NT2/D1 (cell line): ENCODE data around the gene CEP290.

Experiments
- DNase-seq: peaks from one replicate; pipeline ENCODE4 v3.0.0-alpha.2; 2011; ENCODE audit warnings: low read depth, low spot score
- H3K27me3 ChIP-seq: 2 replicates; pipeline ENCODE4 v1.6.0; 2011; ENCODE audit warnings: mild to moderate bottlenecking; ENCODE audit not compliant: insufficient read length, insufficient read depth
- H3K36me3 ChIP-seq: 2 replicates; pipeline ENCODE4 v1.6.1; 2011; ENCODE audit warnings: mild to moderate bottlenecking, low read length, mixed read lengths; ENCODE audit not compliant: insufficient read depth, insufficient read length
- H3K4me1 ChIP-seq: 2 replicates; pipeline ENCODE4 v1.5.1; 2011; ENCODE audit not compliant: insufficient read depth, insufficient read length
- H3K4me3 ChIP-seq: 2 replicates; pipeline ENCODE4 v1.5.1; 2011; ENCODE audit warnings: low read depth; ENCODE audit not compliant: insufficient read length
- H3K9ac ChIP-seq: 2 replicates; pipeline ENCODE4 v1.6.0; 2011; ENCODE audit warnings: low read depth; ENCODE audit not compliant: insufficient read length
- H3K9me3 ChIP-seq: 2 replicates; pipeline ENCODE4 v1.5.1; 2011; ENCODE audit warnings: mild to moderate bottlenecking, low read length; ENCODE audit not compliant: insufficient read depth
- SUZ12 ChIP-seq: IDR thresholded peaks from 2 replicates; pipeline ENCODE4 v1.6.1; 2011; ENCODE audit not compliant: insufficient read length, insufficient read depth; ENCODE audit errors: extremely low read depth
- YY1 ChIP-seq: IDR thresholded peaks from 2 replicates; pipeline ENCODE4 v1.6.1; 2011; ENCODE audit not compliant: insufficient read length, insufficient read depth
- ZNF274 ChIP-seq: IDR thresholded peaks from 2 replicates; pipeline ENCODE4 v1.6.1; 2011; ENCODE audit warnings: mild to moderate bottlenecking, low read depth, low read length

The CEP290 gene

GRCh38 chr12:88026196-88026595 lies 115.7 kb downstream of the CEP290 start:
- TF ChIP-seq SUZ12 (no peak), YY1 (no peak), ZNF274 (no peak)
- no peaks in the 10 kb centered on the region for H3K36me3 ChIP-seq
- H3K4me3 ChIP-seq, result no peak overlapping the region
- peaks cover 5% of the 10 kb centered on the region; the same call in 1 of the 2 replicates for H3K9me3 ChIP-seq
- H3K4me1 ChIP-seq, result no peaks in the 10 kb centered on the region
- no peak for DNase-seq
- no peak overlapping the region for H3K9ac ChIP-seq
- no peaks in the 10 kb centered on the region for H3K27me3 ChIP-seq

GRCh38 chr12:88017964-88018363 lies 123.9 kb downstream of the CEP290 start:
- H3K9me3 ChIP-seq, result peaks cover 22% of the 10 kb centered on the region; the same call in 1 of the 2 replicates
- no peak overlapping the region for H3K4me3 ChIP-seq
- no peaks in the 10 kb centered on the region for H3K4me1 ChIP-seq
- no peak overlapping the region for H3K9ac ChIP-seq
- no peak for DNase-seq
- no peaks in the 10 kb centered on the region for H3K27me3 ChIP-seq
- no peak for TF ChIP-seq SUZ12
- no peaks in the 10 kb centered on the region for H3K36me3 ChIP-seq

DNA sequence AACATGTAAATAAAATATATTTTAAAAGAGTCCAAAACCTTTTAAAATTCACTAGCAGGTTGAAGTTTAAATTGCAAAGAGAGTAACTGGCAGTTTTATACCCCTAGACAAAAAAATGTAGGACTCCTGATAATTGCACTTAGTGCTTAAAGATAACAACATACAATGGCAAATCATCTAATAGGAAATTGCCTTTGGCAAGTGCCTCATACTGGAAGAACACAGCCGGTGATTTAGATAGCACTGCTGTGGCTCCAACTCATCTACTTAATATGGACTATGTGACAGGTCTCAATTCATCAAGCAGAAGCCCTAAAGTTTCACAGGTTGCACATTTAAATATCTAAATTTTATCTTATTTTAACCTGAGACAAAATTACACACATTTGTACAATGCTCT lies 126.1 kb downstream of the CEP290 start:
- no peak for DNase-seq
- H3K36me3 ChIP-seq, result no peaks in the 10 kb centered on the region
- H3K9me3 ChIP-seq, result peaks cover 22% of the 10 kb centered on the region; the same call in 1 of the 2 replicates
- H3K4me3 ChIP-seq, result no peak overlapping the region
- TF ChIP-seq SUZ12, result no peak
- no peak for TF ChIP-seq YY1
- TF ChIP-seq ZNF274, result no peak
- H3K27me3 ChIP-seq, result no peaks in the 10 kb centered on the region
- H3K9ac ChIP-seq, result no peak overlapping the region
- no peaks in the 10 kb centered on the region for H3K4me1 ChIP-seq

DNA sequence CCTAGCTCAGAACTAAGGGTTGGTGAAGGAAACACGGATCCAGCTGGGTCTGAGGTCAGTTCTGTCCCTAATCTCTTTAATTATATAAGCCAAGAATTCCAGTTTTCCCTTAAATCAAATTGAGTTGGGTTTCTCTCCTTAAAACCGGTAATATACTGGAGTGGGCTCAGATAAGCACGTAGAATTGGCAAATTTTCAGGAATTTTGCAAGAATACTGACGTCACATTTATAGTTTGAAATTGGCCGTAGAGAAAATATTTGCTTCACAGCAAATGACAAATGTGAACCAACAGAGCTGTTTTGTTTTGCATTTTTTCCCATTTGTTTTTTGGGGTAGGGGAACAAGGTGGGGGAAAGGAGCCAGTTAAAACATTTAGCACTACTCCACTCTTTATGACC lies 130.1 kb downstream of the CEP290 start:
- TF ChIP-seq ZNF274 (no peak), SUZ12 (no peak), YY1 (no peak)
- Histone ChIP-seq H3K4me1 (no peaks in the 10 kb centered on the region), H3K9me3 (peaks cover 2% of the 10 kb centered on the region; the same call in 1 of the 2 replicates), H3K4me3 (no peak overlapping the region), H3K9ac (no peak overlapping the region), H3K27me3 (no peaks in the 10 kb centered on the region), H3K36me3 (no peaks in the 10 kb centered on the region)
- DNase-seq, result no peak

GRCh38 chr12:88006351-88006750 lies 135.5 kb downstream of the CEP290 start:
- peaks cover 5% of the 10 kb centered on the region; the same call in 1 of the 2 replicates for H3K9me3 ChIP-seq
- no peak for TF ChIP-seq ZNF274
- no peak for TF ChIP-seq YY1
- TF ChIP-seq SUZ12, result no peak
- no peak overlapping the region for H3K9ac ChIP-seq
- no peaks in the 10 kb centered on the region for H3K4me1 ChIP-seq
- H3K36me3 ChIP-seq, result no peaks in the 10 kb centered on the region
- no peak for DNase-seq
- H3K4me3 ChIP-seq, result no peak overlapping the region
- no peaks in the 10 kb centered on the region for H3K27me3 ChIP-seq

- no peak for TF ChIP-seq YY1
- TF ChIP-seq ZNF274, result no peak
- TF ChIP-seq SUZ12, result no peak
- Histone ChIP-seq H3K36me3 (no peaks in the 10 kb centered on the region), H3K27me3 (no peaks in the 10 kb centered on the region), H3K9me3 (peaks cover 5% of the 10 kb centered on the region; the same call in 1 of the 2 replicates), H3K4me3 (no peak overlapping the region), H3K9ac (no peak overlapping the region), H3K4me1 (no peaks in the 10 kb centered on the region)
- no peak for DNase-seq
These were observed 140.6 kb downstream of the CEP290 start for GRCh38 chr12:88001327-88001726.
